LNCAP (cell line): ENCODE results near the gene C10orf53.

Experiments
- CTCF ChIP-seq: fragments of 450-650 bp; IDR thresholded peaks from 2 replicates; pipeline ENCODE4 v1.5.1; 2017; ENCODE audit warnings: mild to moderate bottlenecking

C10orf53 gene

GRCh38 chr10:49743464-49744075 is 64.1 kb downstream of the C10orf53 start:
- no peak for TF ChIP-seq CTCF

GRCh38 chr10:49744091-49744685 is 64.7 kb downstream of the C10orf53 start:
- TF ChIP-seq CTCF = no peak

- TF ChIP-seq CTCF = no peak
Observed at GRCh38 chr10:49744924-49745605, 65.6 kb downstream of the C10orf53 start.

GRCh38 chr10:49745756-49746155 is 66.3 kb downstream of the C10orf53 start:
- TF ChIP-seq CTCF = no peak

GRCh38 chr10:49746626-49747302 is 67.3 kb downstream of the C10orf53 start:
- TF ChIP-seq CTCF = no peak
